Inflammatory macrophage (primary cell): Measurements from ENCODE around the gene RGS12.
A peak's percentile ranks its signal among the peaks of the same experiment; 100 is the strongest.

Experiments used
- DNase-seq, 2 donors: peaks; one replicate each; pipeline ENCODE4 v3.0.0-alpha.2; 2020 to 2022

Gene RGS12

GRCh38 chr4:3284734-3285557, 7.9 kb upstream of the RGS12 start:
- DNase-seq, result no peak

DNA sequence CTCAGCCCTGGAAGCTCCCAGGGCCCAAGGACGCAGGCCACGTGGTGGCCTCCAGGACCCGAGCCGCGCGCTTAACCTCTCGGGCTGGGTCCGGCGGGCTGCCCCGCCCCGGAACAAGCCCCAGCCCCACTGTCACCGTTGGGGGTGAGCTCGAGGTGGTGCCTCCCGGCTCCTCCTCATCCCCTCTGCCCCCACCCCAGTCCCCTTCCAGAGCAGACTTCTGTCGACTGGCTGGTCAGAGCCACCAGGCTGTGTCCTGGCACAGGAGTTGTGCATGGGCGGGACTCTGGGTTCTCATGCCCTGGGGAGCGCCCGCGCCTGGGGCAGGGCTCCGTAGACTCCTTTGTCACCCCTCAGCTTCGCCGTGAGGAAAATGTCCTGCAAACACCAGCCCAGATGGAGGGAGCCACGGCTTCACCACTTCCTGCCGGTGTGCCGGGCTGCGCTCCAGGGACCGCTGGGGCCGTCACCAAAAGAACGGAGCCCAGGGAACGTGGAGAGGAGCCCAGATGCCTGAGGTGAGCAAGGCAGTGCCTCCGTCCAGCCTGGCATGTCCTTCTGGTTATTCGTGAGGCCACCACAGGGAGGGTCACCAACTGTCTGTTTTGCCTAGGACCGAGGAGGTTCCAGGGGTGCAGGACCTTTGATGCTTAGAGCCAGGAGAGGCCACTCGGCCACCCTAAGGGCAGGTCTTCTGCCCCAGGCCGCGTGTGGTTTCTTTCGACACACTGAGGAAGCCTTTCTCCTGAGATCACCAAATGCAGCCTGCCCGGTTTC, 7.1 kb upstream of the RGS12 start:
- peak; percentile 88 to 94 for DNase-seq

DNA sequence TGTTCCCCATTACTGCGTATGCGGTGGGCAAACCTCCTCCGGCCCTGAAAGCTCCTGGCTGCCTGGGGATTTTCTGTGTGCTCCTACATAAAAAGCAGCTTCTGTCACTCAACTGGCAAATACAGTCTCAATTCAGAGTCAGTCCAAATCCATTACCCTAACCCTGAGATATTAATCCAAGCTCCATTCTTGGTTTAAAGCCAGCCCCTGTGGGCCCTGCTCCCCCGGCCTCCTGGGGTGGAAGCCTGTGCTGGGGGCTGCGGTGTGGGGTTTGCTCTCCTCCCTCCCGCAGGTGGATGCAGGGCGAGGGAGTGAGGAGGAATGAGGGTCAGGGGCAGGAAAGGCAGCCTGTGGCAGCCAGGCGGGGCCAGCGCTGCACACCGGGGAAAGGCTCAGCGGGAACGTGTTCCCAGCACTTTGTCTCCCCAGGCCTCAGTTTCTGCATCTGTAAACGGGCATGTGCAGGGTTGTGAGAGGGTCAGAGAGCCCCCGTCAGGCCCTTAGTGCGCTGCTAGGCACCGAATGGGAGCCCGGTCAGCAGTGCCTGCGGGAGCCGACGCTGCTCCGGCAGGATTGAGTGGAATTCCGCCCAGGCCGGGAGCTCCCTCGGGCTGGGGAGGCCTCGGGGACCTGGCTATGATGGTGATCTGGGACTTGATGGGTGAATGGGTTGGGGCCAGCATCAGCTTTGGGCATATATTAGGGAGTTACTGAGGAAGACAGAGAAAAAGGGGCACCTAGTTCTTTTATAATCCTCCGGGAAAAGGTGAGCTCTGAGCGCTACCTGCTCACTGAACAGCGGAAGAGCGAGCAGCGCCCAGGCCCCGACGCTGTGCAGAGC, 6.3 kb upstream of the RGS12 start:
- DNase-seq, result no peak

DNA sequence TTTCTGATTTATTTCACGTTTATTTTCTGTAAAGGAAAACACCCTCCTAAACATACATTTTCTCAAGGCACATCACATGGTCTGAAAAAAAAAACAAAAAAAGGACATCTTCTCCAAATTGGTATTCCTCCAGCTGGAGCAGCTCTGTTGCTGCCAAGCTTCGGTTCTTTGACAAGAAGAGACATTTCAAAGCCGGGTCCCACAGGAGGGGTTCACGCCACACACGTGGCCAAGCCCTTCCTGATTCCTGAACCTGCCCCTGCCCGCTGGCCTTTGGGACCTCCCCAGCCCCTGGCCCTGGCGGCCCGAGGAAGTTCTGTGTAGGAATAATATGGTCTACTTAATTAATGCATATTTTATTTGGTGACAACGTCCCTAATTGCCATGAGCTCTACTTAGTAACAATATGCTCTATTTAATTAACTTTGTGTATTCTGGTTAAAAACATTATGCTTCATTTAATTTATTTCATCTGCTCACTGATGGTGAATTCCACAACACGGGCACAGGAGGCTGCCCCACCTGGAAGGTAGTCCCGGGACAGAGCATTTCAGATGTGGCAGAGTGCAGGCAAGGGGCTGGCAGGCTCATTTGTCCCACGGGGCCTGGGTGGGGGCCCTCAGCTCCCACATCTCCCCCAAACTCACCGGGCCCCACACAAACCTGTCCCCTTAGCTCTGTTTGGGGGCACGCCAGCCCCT, 5.4 kb upstream of the RGS12 start:
- DNase-seq, result no peak

DNA sequence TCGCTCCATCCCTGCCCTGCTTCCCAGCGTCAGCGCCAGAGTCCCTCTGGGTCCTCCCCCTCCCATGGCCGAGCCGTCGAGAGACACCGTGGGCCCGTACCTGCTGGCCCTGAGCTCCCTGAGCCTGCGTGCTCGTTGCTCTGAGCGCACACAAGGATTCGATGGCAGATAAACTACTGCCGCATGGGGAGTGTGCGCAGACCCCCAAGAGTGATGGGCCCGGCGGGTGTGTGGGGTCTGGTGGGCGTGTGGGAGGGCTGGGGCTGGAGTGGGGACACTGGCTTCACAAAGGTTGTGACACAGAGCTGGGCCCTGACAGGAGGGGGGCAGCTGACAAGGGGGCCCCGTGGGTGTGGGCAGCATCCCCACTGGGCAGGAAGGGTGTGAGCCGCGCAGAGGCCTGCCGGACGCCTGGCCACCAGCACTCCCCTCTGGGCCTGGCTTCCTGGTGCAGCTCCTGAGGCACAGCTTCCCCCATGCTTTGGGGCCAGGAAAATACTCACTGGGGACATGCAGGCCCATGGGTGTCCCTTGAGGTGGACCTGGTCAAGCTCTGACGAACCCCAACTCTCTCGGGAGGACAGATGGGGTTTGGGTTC, 4.8 kb upstream of the RGS12 start:
- no peak for DNase-seq

DNA sequence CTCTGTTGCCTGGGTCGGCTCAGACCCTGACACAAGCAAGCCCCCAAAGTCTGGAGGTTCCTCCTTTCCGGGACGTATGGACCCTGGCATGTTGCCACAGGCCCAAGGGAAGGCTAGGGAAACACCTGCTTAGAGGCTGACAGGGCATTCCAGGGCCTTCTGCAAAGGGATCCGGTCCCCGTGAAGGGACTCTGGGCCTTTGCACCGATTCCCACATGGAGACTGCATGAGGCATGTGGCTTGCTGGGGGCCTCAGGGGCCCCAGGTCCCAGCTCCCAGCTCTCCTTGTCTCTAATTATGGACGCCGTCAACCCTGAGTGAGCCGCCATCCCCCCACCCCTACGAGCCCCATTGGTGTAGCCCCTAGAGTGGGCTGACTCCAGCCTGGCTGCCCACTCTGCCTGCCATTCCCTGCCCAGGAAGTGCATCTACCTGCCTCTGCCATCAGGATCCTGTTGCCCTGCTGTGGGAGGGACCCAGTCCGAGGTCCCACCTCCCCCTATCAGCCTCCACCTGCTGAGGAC, 4.2 kb upstream of the RGS12 start:
- DNase-seq, result no peak

DNA sequence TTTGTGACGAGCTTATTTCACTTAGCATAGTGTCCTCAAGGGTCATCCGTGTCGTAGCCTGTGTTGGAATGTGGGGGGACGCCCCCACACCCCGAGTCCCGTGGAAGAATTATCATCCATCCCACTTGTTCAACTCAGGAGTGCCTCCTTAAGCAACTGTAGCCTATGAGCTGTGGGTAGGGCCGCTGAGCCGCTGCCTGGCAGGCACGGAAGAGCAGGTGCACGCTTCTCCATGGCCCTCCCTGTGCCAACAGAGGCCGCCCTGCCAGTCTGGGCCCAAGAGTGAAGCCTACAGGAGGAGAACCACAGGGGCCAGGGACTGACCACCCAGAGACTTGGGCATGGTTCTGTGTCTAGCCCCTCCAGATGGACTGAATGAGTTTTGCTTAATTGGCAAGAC, 2.3 kb upstream of the RGS12 start:
- no peak for DNase-seq

GRCh38 chr4:3290889-3291321, 1.9 kb upstream of the RGS12 start:
- DNase-seq, result no peak

DNA sequence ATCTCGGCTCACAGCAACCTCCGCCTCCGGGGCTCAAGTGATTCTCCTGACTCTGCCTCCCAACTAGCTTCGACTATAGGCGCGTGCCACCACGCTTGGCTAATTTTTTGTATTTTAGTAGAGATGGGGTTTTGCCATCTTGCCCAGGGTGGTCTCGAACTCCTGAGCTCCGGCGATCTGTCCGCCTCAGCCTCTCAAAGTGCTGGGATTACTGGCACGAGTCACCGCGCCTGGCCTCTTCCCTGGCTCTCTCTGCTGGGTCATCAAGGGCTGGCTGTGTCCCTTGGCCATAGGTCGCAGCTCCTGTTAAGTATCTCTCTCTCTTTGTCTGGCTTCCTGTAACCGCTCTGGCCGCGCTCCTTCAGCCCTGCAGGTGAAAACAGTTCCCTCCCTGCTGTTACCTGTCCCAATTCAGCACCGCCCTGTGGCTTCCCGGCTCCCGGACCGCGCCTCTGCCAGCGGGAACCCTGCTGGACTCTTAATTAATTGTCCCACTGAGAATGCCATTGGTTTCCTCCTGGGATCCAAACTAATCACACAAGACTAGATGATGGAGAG, 1.3 kb upstream of the RGS12 start:
- DNase-seq, result no peak

DNA sequence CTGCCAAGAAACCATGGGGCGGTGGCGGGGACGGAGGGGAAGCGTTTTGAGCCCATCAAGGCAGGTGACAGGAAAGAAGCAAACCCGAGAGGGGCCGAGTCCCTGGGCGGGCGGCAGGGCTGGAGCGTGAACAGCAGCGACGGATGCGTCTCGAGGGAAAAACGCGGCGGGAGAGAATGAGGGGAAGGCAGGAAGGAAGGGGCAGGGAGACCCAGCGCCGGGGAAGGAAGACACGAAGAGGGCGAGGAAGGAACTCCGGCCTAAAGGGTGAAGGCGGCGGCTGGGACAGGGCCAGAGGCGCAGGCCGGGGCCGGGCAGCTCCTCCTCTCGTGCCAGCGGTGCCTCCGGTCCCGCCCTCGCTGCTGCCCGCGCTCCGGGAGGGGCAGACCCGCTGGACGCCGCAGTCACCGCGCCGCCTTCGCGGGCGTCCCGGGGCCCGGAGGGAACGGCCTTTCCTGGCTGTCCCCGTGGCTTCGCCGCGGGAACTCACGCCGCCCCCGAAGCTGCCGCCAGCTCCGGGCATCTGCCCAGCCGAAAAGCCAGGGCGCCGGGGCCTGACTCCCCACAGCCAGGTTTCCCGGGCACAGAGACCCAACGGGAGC, 751 bp upstream of the RGS12 start:
- peak; percentile 18 to 50 for DNase-seq

GRCh38 chr4:3293401-3294391, 875 bp downstream of the RGS12 start:
- DNase-seq, result no peak

GRCh38 chr4:3294401-3295241, 1.8 kb downstream of the RGS12 start:
- DNase-seq, result no peak

DNA sequence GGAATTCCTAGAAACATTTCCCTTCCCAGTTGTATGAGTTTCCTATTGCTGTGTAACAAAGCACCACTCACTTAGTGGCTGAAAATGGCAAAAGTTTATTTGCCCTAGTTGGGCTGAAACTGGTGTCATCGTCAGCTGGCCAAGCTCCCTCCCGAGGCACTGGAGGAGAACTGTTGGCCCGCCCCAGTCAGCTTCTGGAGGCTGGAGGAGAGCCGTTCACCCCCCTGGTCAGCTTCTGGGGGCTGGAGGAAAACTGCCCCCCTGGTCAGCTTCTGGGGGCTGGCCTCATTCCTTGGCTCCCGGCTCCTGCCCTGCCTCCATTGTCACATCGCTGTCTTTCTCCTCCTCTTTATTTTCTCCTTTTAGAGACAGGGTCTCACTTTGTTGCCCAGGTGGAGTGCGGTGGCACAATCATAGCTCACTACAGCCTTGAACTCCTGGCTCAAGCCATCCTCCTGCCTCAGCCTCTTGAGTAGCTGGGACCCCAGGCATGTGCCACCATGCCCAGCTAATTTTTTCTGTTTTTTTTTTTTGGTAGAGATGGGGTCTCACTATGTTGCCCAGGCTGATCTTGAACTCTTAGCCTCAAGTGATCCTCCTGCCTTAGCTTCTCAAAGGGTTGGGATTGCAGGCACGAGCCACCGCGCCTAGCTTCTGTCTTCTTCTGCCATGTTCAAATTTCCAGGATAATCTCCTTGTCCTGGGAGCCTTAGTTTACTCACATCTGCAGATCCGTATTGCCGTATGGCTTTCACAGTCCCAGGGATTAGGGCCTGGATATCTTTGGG, 3.2 kb downstream of the RGS12 start:
- no peak for DNase-seq

- no peak for DNase-seq
Measured at GRCh38 chr4:3296651-3297050, 3.8 kb downstream of the RGS12 start.

- DNase-seq, result no peak
Measured at GRCh38 chr4:3297066-3297859, 4.4 kb downstream of the RGS12 start.

GRCh38 chr4:3299122-3299975, 6.5 kb downstream of the RGS12 start:
- DNase-seq, result no peak
